AG09319 (cell line): ENCODE measurements around the gene CDH13.

Experiments
- DNase-seq: peaks from one replicate; pipeline ENCODE4 v3.0.0-alpha.2; 2010; ENCODE audit warnings: low read depth; ENCODE audit errors: extremely low read depth
- CTCF ChIP-seq: IDR thresholded peaks from 2 replicates; pipeline ENCODE4 v1.5.1; 2011; ENCODE audit warnings: low read depth, mild to moderate bottlenecking, inconsistent platforms, low read length, moderate library complexity

Gene CDH13

GRCh38 chr16:83397601-83398291, 771.0 kb downstream of the CDH13 start:
- no peak for DNase-seq
- TF ChIP-seq CTCF: no peak

DNA sequence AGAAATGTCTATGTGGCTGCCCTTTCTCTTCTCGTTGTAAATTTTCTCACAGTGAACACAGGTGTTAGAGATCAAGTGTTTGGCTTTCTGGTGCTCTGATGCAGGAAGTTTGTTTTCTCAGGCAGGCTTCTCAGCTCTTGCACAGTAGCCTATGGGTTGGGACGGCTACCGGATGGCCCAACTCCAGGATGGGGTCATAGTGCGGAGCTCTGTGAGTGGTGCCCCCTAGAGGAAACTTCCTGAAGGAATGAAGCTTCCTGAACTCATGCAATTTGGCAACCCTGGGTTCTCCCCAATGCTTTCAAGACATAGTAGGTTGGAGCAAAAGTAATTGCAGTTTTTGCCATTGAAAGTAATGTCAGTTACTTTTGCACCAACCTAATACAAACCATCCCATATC, 773.5 kb downstream of the CDH13 start:
- no peak for DNase-seq

DNA sequence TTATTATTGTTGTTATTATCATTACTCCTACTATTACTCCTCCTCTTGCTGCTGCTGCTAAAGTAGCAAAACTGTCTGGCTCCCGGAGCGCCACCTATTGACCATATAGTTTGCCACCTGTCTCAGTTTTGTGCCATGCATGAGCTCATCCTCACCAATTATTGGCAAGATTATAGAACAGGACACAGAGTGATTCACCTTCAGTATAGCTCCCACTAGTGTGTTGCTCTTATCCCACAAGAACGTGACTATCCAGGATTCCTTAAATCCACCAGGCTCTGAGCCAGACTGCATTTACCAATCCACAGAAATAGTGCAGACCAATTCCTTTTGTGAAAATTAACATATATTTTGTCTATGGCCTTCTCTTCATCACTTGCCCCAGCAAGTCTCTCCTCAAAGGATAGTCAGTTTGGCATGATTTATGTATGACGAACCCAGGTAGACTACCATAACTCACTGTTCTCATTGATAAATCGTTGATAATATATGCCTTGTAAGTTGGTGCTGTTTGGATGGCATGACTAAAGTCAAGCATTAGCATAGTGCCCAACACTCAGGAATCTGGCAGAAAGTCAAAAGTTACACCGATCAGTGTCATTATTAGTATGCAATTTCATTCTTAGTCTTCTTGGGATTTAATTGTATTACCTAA, 775.5 kb downstream of the CDH13 start:
- DNase-seq: no peak
- no peak for TF ChIP-seq CTCF

More for the DNA sequence above, 773.5 kb downstream of the CDH13 start:
- no peak for TF ChIP-seq CTCF

DNA sequence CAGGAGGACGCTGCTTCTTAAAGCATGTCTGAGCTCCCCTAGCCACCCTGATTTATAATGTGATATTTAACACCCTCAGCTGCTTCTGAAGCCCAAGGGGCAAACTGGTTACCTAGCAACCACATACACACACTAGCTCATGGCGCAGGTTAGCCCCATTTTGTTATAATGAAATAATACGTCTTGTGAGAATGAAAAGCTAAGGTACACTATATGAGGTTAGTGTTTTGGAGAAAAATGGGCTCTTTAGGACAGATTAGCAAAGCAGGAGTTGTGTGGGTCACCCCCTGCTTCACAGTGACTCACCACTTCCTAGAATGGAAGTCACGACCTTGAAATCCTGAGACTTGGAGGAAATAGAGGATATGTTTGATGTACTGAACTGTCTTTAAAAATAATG, 776.2 kb downstream of the CDH13 start:
- no peak for DNase-seq
- TF ChIP-seq CTCF: no peak

DNA sequence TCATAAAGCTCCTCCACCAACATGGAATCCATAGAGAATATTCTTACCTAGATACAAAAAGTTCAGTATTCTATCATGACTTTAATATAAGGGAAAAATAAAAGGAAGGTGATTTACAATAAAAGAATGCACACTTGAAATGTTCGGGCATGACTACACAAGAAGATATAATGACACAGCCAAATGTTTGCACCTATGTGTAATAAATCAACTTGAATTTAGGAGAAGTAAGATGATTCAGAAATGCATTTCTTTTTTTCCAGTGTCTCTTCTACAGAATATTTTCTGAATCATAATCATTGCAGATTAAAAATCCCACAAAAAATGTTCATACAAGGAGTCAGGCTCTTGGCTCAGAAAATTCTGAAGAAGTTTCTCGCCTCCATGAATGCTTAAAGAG, 777.0 kb downstream of the CDH13 start:
- no peak for DNase-seq
- TF ChIP-seq CTCF: no peak

DNA sequence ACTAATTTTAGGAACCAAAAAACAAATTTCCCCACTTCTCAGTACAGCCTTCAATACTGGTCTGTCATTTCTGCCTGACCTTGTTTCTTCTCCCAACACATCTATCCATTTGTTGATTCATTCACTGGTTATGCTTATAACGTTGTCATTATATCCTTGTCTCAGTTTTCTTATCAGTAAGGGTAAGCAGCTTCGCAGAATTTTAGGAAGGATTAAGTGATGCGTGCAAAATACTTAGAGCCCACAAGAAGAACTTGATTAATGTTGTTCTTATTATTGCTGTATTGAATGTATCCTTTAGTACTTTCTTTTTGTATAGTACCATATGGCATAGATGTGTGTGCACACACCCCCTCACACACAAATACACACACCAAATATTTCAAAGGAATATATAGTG, 777.5 kb downstream of the CDH13 start:
- TF ChIP-seq CTCF: no peak
- DNase-seq: no peak

DNA sequence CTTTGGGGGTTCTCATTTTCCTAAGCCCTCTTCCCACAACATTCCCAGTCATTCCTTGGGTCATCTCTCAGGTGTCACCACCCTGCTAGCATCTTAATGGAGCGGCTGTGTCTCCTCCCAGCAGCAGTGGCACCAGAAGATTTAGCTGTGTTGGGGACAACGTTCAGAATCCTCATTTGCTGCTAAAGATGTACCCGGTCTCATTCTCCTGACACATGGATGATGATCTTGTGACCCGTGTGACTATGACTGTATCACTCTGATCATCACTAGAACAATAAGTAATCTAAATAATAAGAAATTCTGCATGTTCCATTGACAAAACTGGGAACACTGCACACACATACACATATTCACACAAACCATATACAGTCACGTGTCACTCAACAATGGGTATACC, 781.2 kb downstream of the CDH13 start:
- no peak for DNase-seq
- no peak for TF ChIP-seq CTCF
